ENCODE measurements around the gene NTNG1. TPM values are rescaled to one million over a fixed set of nuclear protein-coding genes. Genes with fewer than 3 reads are reported as not detected.
A peak's percentile ranks its signal among the peaks of the same experiment; 100 is the strongest.

Gene NTNG1
- total RNA-seq, 1 experiment from 2014 or later: 1.5 TPM

GRCh38 chr1:107122225-107122624, 18.6 kb upstream of the NTNG1 start:
- H3K79me1 ChIP-seq (ENCODE audit: insufficient read depth, low read depth, low read length, poor library complexity, severe bottlenecking): no peaks in the 10 kb centered on the region
- H3K27ac ChIP-seq (ENCODE audit: insufficient read length, low read depth, low read length): no peak overlapping the region
- H3K9ac ChIP-seq (ENCODE audit: extremely low read depth, insufficient read length, low read length): no peak overlapping the region
- H3K14ac ChIP-seq (ENCODE audit: insufficient read depth, low read length): no peak overlapping the region
- no peak overlapping the region for H4K5ac ChIP-seq (ENCODE audit: insufficient read length, low read depth, low read length)
- H3K4me1 ChIP-seq (ENCODE audit: insufficient read depth, low read length): no peaks in the 10 kb centered on the region; the same call in 1 of the 2 replicates
- no peak overlapping the region for H2BK15ac ChIP-seq (ENCODE audit: low read depth, low read length)
- no peak overlapping the region for H2BK20ac ChIP-seq (ENCODE audit: low read depth, low read length, poor library complexity, severe bottlenecking)
- H2AFZ ChIP-seq (ENCODE audit: low read length): no peak overlapping the region
- no peak overlapping the region for H3K4me2 ChIP-seq (ENCODE audit: insufficient read depth, insufficient read length, low read length)
- no peak overlapping the region for H3K4ac ChIP-seq (ENCODE audit: low read depth, low read length)
- H3K79me2 ChIP-seq (ENCODE audit: insufficient read depth, low read length): no peaks in the 10 kb centered on the region
- no peaks in the 10 kb centered on the region for H3K23me2 ChIP-seq (ENCODE audit: insufficient read length, low read depth, low read length, poor library complexity, severe bottlenecking)
- no peak overlapping the region for H3K23ac ChIP-seq (ENCODE audit: insufficient read length, low read depth, low read length)
- Mint-ChIP-seq H3K4me1 (no peaks in the 10 kb centered on the region), H3K4me3 (no peak overlapping the region), H3K27me3 (ENCODE audit: low read depth) (no peaks in the 10 kb centered on the region), H3K9me3 (no peaks in the 10 kb centered on the region), H3K27ac (peak overlapping the region in 1 of 3 experiments; percentile 15; a peak in 1 of 7 replicates), H3K36me3 (ENCODE audit: insufficient read depth in 1 of 3, low read depth in 3 of 3) (no peaks in the 10 kb centered on the region)
- H4K91ac ChIP-seq (ENCODE audit: insufficient read length, low read depth, low read length): no peak overlapping the region
- no peak overlapping the region for H2BK120ac ChIP-seq (ENCODE audit: low read depth, low read length, poor library complexity, severe bottlenecking)
- H4K20me1 ChIP-seq (ENCODE audit: control insufficient read depth, insufficient read depth, insufficient read length): no peaks in the 10 kb centered on the region
- no peak for DNase-seq
- no peak overlapping the region for H2BK5ac ChIP-seq (ENCODE audit: insufficient read length, low read length)
- H3K27me3 ChIP-seq (ENCODE audit: insufficient read depth, low read length): no peaks in the 10 kb centered on the region
- H3K56ac ChIP-seq (ENCODE audit: insufficient read length, low read depth, low read length): no peak overlapping the region
- no peak overlapping the region for H2BK12ac ChIP-seq (ENCODE audit: insufficient read length, low read depth, low read length)
- H3T11ph ChIP-seq (ENCODE audit: low read length): no peak overlapping the region
- no peak overlapping the region for H3K18ac ChIP-seq (ENCODE audit: insufficient read length, low read depth, low read length)
- no CpG with 5 or more reads among the region's 3 CpGs for WGBS (ENCODE audit: extremely low coverage, insufficient read length, low lambda C conversion rate)
- no peaks in the 10 kb centered on the region for H3K9me3 ChIP-seq (ENCODE audit: control insufficient read depth, low read depth, low read length)
- no peak overlapping the region for H2AK5ac ChIP-seq (ENCODE audit: insufficient read length, low read length)
- H4K8ac ChIP-seq (replicated peaks; ENCODE audit: insufficient read length, low read depth, low read length): no peak overlapping the region
- no peak for TF ChIP-seq CTCF (conservative IDR thresholded peaks at IDR 0.05)
